Large intestine (tissue), 3 donors: ENCODE results near the gene ANKMY2. TPM values are rescaled to one million over a fixed set of nuclear protein-coding genes. Genes with fewer than 3 reads are reported as not detected.

Source experiments
- DNase-seq, 2 donors: peaks; one replicate each; pipeline versions ENCODE4 v3.0.0 to v3.0.0-alpha.2; 2013
- H3K27ac ChIP-seq: one replicate; pipeline ENCODE4 v1.5.1; 2013; ENCODE audit warnings: low read length
- H3K27me3 ChIP-seq: 2 replicates; pipeline ENCODE4 v1.6.1; 2013; ENCODE audit warnings: low read length; ENCODE audit not compliant: control insufficient read depth, insufficient read depth
- H3K36me3 ChIP-seq: 2 replicates; pipeline ENCODE4 v1.6.1; 2013; ENCODE audit warnings: low read length; ENCODE audit not compliant: control insufficient read depth, insufficient read depth
- H3K4me1 ChIP-seq: one replicate; pipeline ENCODE4 v1.6.1; 2013; ENCODE audit warnings: low read length; ENCODE audit not compliant: control insufficient read depth, insufficient read depth
- H3K4me3 ChIP-seq: one replicate; pipeline ENCODE4 v1.5.1; 2013; ENCODE audit warnings: low read length
- H3K9me3 ChIP-seq: one replicate; pipeline ENCODE4 v1.6.1; 2013; ENCODE audit warnings: mild to moderate bottlenecking, low read depth, low read length, moderate library complexity; ENCODE audit not compliant: control insufficient read depth
- WGBS: methylation state at CpG from one replicate; pipeline ENCODE4 v1.1.5; 2013; ENCODE audit warnings: low lambda C conversion rate; ENCODE audit not compliant: insufficient coverage; 5-methylcytosine and 5-hydroxymethylcytosine counted together
- polyA plus RNA-seq: library from polyadenylated mRNA; unstranded; fragments of 120-200 nt; gene quantifications from one replicate; pipeline ENCODE4 v1.2.1, GENCODE V29; 2013

Gene ANKMY2
- polyA plus RNA-seq, 1 donor: 34.0 TPM

DNA sequence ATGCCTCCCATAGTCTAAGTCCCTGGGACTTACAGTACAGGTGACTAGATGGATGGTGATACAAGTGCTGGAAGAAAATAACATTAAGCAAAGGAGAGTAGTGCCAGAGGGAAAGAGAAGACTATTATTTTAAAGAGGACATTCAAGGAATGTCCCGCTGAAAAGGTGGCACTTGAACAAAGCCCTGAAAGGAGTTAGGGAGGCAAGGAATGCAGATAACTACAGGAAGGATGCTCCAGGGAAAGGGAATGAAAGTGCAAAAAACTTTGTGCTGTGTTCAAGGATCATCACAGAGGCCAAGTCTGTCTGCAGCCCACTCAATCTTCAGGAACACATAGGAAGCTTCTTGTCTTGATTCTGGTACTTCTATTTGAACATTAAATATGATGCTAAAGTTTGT lies 14.9 kb downstream of the ANKMY2 start:
- H3K4me3 ChIP-seq: no peak overlapping the region
- peaks cover 5% of the 10 kb centered on the region for H3K4me1 ChIP-seq
- DNase-seq: no peak
- peaks cover 9% of the 10 kb centered on the region for H3K36me3 ChIP-seq
- no peaks in the 10 kb centered on the region for H3K27me3 ChIP-seq
- 67% methylated on average over 1 of the region's 1 CpG for WGBS
- H3K27ac ChIP-seq: no peak overlapping the region
- no peaks in the 10 kb centered on the region for H3K9me3 ChIP-seq

GRCh38 chr7:16627236-16627635 lies 18.3 kb downstream of the ANKMY2 start:
- Histone ChIP-seq H3K27me3 (no peaks in the 10 kb centered on the region), H3K36me3 (peaks cover 26% of the 10 kb centered on the region), H3K4me1 (no peaks in the 10 kb centered on the region), H3K27ac (no peak overlapping the region), H3K4me3 (no peak overlapping the region), H3K9me3 (no peaks in the 10 kb centered on the region)
- 28% methylated on average over 2 of the region's 2 CpGs for WGBS
- DNase-seq: peak in 1 of 2 donors; percentile 25

DNA sequence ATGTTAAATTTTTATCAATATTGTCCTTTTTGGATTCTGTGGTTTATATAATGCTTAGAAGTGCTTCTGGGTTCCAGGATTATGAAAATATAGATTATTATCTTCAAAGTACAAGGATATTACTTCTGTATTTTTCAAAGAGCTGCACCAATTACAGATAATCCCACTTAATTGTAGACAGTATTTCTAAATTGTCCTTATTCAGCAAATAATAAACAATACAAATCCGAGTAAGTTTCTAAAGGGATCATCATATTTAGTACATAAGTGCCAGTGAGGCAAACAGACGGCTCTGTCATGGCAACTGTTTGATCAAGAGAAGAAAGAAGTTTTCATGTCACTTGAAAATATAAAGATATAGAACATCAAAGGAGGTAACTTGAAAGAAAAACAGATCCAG lies 19.2 kb downstream of the ANKMY2 start:
- DNase-seq: no peak
- H3K4me3 ChIP-seq: no peak overlapping the region
- H3K27ac ChIP-seq: no peak overlapping the region
- H3K36me3 ChIP-seq: peaks cover 32% of the 10 kb centered on the region
- H3K27me3 ChIP-seq: no peaks in the 10 kb centered on the region
- H3K9me3 ChIP-seq: no peaks in the 10 kb centered on the region
- H3K4me1 ChIP-seq: no peaks in the 10 kb centered on the region
- WGBS: 40% methylated on average over 1 of the region's 2 CpGs

DNA sequence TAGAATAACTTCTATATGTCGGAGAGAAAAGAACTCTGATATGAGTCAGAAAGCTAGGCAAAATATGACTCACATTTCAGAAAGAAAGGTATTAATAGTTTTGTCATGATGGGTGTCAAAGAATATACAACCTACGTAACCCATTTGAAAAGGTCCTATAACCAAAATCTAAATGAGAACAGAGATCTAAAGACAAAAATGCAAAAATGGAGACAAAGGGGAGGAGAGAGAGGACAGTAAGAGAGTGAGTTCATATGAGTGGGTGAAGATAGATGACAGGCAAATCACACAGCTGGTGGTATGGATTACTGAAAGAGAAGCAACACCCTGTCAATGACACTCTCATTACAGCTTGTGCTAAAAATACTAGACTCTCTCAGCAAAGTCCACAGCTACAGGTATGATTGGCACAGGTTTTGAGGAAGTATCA lies 25.6 kb downstream of the ANKMY2 start:
- 100% methylated on average over 1 of the region's 2 CpGs for WGBS

GRCh38 chr7:16616542-16616941 lies 29.0 kb downstream of the ANKMY2 start:
- 83% methylated on average over 1 of the region's 18 CpGs for WGBS
- Histone ChIP-seq H3K4me1 (peaks cover 2% of the 10 kb centered on the region), H3K36me3 (peaks cover 49% of the 10 kb centered on the region), H3K9me3 (no peaks in the 10 kb centered on the region), H3K4me3 (no peak overlapping the region), H3K27ac (no peak overlapping the region), H3K27me3 (no peaks in the 10 kb centered on the region)
- no peak for DNase-seq

More for the DNA sequence above, 25.6 kb downstream of the ANKMY2 start:
- Histone ChIP-seq H3K36me3 (peaks cover 55% of the 10 kb centered on the region), H3K9me3 (no peaks in the 10 kb centered on the region), H3K27ac (no peak overlapping the region), H3K27me3 (no peaks in the 10 kb centered on the region), H3K4me3 (no peak overlapping the region), H3K4me1 (no peaks in the 10 kb centered on the region)
- DNase-seq: no peak

DNA sequence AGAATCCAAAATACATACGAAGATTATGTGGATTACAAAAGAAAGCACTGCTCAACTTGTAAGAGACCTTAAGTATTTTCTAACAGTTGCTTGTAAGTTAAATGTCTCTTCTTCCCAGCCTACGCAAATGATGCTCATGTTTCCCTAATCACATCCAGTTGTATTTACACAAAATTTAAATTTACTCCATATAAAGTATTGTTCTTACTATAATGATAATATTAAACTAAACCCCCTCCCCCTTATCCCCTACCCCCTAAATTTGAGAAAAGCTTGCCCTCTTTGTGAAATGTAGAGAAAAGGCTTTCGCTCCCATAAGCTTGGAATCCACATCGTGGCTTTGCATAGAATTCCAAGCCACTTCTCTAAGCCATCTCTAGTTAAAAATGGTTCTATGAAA lies 29.4 kb downstream of the ANKMY2 start:
- no peak overlapping the region for H3K4me3 ChIP-seq
- no peaks in the 10 kb centered on the region for H3K9me3 ChIP-seq
- no peak for DNase-seq
- peaks cover 47% of the 10 kb centered on the region for H3K36me3 ChIP-seq
- 50% methylated on average over 2 of the region's 4 CpGs for WGBS
- H3K4me1 ChIP-seq: peaks cover 6% of the 10 kb centered on the region
- H3K27ac ChIP-seq: no peak overlapping the region
- H3K27me3 ChIP-seq: no peaks in the 10 kb centered on the region

DNA sequence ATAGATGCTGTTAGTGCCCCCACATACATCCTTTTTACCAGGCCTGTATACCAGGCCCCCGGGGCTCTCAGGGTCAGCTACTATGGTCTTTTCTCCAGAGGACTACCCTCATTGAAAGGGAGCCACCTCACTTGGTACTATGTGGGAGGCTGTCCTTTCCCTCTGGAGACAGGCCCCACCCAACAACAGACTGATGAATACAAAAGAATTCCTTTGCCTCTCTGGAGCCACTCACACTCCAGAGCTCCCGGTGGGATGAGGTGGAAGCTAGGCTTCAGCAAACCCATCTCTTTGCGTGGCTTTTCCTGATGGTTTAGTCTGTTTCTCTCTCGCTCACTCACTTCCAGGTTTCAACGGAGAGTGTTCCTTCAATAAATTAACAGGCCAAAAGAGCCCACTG lies 30.3 kb downstream of the ANKMY2 start:
- peaks cover 9% of the 10 kb centered on the region for H3K4me1 ChIP-seq
- H3K36me3 ChIP-seq: peaks cover 43% of the 10 kb centered on the region
- H3K27ac ChIP-seq: no peak overlapping the region
- H3K27me3 ChIP-seq: no peaks in the 10 kb centered on the region
- DNase-seq: no peak
- no peaks in the 10 kb centered on the region for H3K9me3 ChIP-seq
- WGBS: 40% methylated on average over 1 of the region's 5 CpGs
- no peak overlapping the region for H3K4me3 ChIP-seq

DNA sequence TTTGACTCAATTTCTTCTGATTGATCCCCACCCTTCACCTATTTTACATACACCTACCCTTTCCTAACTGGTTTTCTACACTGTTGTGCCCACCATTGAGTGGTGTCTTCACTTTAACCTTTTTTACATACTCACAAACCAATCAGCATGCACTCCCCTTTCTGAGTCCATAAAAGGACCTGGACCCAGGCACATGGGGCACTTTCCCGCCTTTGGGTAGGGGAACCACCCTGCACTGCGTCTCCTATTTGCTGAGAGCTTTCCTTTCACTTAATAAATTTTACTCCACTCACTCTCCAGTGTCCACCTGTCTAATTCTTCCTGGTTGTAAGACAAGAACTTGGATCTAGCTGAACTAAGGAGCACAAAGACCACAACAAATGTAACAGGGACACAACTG lies 33.8 kb downstream of the ANKMY2 start:
- Histone ChIP-seq H3K36me3 (peaks cover 47% of the 10 kb centered on the region), H3K27me3 (no peaks in the 10 kb centered on the region), H3K4me1 (peaks cover 16% of the 10 kb centered on the region), H3K4me3 (no peak overlapping the region), H3K27ac (no peak overlapping the region), H3K9me3 (no peaks in the 10 kb centered on the region)
- no CpG with 5 or more reads among the region's 2 CpGs for WGBS
- DNase-seq: no peak

DNA sequence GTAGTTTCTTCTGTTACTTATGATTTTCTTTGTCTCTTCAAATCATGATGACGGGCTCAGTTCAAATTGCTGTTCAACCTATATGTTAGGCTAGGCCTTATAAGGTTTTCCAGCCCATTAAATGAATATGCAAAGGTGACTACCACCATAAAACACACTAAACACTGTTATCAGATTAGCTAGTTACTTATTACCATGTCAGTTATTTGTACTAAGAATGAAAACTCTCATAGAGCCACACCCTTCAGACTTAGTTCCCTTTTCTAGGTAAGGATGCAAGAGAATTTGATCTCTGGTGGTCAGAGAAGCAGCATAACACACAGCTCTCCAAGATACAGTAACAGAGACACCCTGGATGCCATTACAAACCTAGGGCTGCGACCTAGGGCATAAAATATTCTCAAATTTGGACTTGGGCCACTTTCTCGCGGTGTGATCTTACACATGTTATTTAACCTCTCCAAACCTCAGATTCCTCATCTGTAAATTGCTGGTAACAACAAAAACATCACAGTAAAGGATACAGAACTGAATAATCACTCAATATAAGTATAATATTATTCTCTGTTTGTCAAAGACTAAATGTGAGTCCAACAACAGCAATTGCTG lies 35.6 kb downstream of the ANKMY2 start:
- Histone ChIP-seq H3K27ac (peak overlapping the region; percentile 76), H3K4me1 (peaks cover 16% of the 10 kb centered on the region), H3K9me3 (no peaks in the 10 kb centered on the region), H3K36me3 (peaks cover 40% of the 10 kb centered on the region), H3K27me3 (no peaks in the 10 kb centered on the region), H3K4me3 (no peak overlapping the region)
- peak; percentile 68 to 87 for DNase-seq
- WGBS: no CpG with 5 or more reads among the region's 4 CpGs

GRCh38 chr7:16606704-16607103 lies 38.9 kb downstream of the ANKMY2 start:
- Histone ChIP-seq H3K27ac (no peak overlapping the region), H3K9me3 (no peaks in the 10 kb centered on the region), H3K36me3 (peaks cover 55% of the 10 kb centered on the region)

GRCh38 chr7:16604054-16604453 lies 41.5 kb downstream of the ANKMY2 start:
- H3K4me3 ChIP-seq: no peak overlapping the region
- H3K4me1 ChIP-seq: peaks cover 6% of the 10 kb centered on the region
- WGBS: 100% methylated on average over 1 of the region's 3 CpGs
- H3K9me3 ChIP-seq: no peaks in the 10 kb centered on the region
- H3K36me3 ChIP-seq: peaks cover 69% of the 10 kb centered on the region
- no peak overlapping the region for H3K27ac ChIP-seq
- DNase-seq: no peak
- no peaks in the 10 kb centered on the region for H3K27me3 ChIP-seq

More at GRCh38 chr7:16606704-16607103, 38.9 kb downstream of the ANKMY2 start:
- no CpG with 5 or more reads among the region's 3 CpGs for WGBS
- no peak for DNase-seq
- Histone ChIP-seq H3K4me1 (peaks cover 16% of the 10 kb centered on the region), H3K4me3 (no peak overlapping the region), H3K27me3 (no peaks in the 10 kb centered on the region)
